H1 (cell line): ENCODE measurements around the gene SGO1. TPM values are rescaled to one million over a fixed set of nuclear protein-coding genes. Genes with fewer than 3 reads are reported as not detected.

ENCODE experiments used
- CTCF ChIA-PET: fragments of 300-600 bp; sonication (Branson Sonifier 250); formaldehyde crosslinking; loops from one replicate; lab custom pipeline; 2021; ENCODE audit not compliant: partially characterized antibody; lab: Charles Lee
- POLR2A ChIA-PET: fragments of 300-600 bp; sonication (Branson Sonifier 250); formaldehyde crosslinking; loops from one replicate; lab custom pipeline; 2021; ENCODE audit warnings: inconsistent platforms; ENCODE audit not compliant: partially characterized antibody; lab: Charles Lee
- DNase-seq, 2 experiments: peaks; one replicate each; pipeline versions ENCODE4 v3.0.0 to v3.0.0-alpha.2; 2010 to 2022; ENCODE audit warnings: low spot score in 2 of 2, low read depth in 1 of 2, mixed read lengths in 1 of 2
- FAIRE-seq: peaks from 2 replicates; lab custom pipeline; 2011; peaks lifted over from hg19 to GRCh38; lab: Jason Lieb, UNC
- H2AFZ ChIP-seq: 2 replicates; pipeline ENCODE4 v1.8.1; 2012; ENCODE audit warnings: low read length, inconsistent platforms
- H2AK5ac ChIP-seq: 2 replicates; pipeline ENCODE4 v1.6.1; 2013; ENCODE audit warnings: low read depth, low read length
- H2BK120ac ChIP-seq: replicated peaks from 2 replicates; pipeline ENCODE3; 2013; ENCODE audit warnings: low read depth, low read length, inconsistent platforms
- H2BK12ac ChIP-seq: 2 replicates; pipeline ENCODE4 v1.6.1; 2013; ENCODE audit warnings: low read depth, low read length
- H2BK15ac ChIP-seq: 2 replicates; pipeline ENCODE4 v1.6.1; 2013; ENCODE audit warnings: low read length
- H2BK20ac ChIP-seq: 2 replicates; pipeline ENCODE4 v1.6.1; 2013; ENCODE audit warnings: low read length
- H2BK5ac ChIP-seq: 2 replicates; pipeline ENCODE4 v1.6.1; 2013; ENCODE audit warnings: low read depth, low read length
- H3K14ac ChIP-seq: 2 replicates; pipeline ENCODE4 v1.6.1; 2013; ENCODE audit warnings: inconsistent platforms; ENCODE audit not compliant: insufficient read length
- H3K18ac ChIP-seq: 2 replicates; pipeline ENCODE4 v1.6.1; 2013; ENCODE audit warnings: low read length; ENCODE audit errors: extremely low read depth
- H3K23ac ChIP-seq: 2 replicates; pipeline ENCODE4 v1.6.1; 2013; ENCODE audit warnings: inconsistent platforms; ENCODE audit not compliant: insufficient read length
- H3K23me2 ChIP-seq: 2 replicates; pipeline ENCODE4 v1.6.1; 2013; ENCODE audit warnings: low read depth, low read length
- H3K27ac ChIP-seq: 2 replicates; pipeline ENCODE4 v1.6.1; 2011; ENCODE audit warnings: low read depth, low read length, inconsistent platforms
- H3K27me3 ChIP-seq, 4 experiments: replicated peaks in 1 of 4; 1 replicate in 1 of 4; 2 replicates in 3 of 4; pipeline versions ENCODE4 v1.6.1 to v1.8.1; 2011 to 2013; ENCODE audit warnings: low read length in 3 of 4, mild to moderate bottlenecking in 3 of 4, inconsistent platforms in 2 of 4, mixed read lengths in 2 of 4, moderate library complexity in 1 of 4; ENCODE audit not compliant: control insufficient read depth in 3 of 4, insufficient read depth in 3 of 4; ENCODE audit errors: extremely low read depth in 1 of 4
- H3K36me3 ChIP-seq, 4 experiments: 2 replicates each; pipeline versions ENCODE4 v1.6.1 to v1.8.1; 2011 to 2013; ENCODE audit warnings: mild to moderate bottlenecking in 4 of 4, low read length in 3 of 4, moderate library complexity in 2 of 4, control low read depth in 1 of 4, inconsistent platforms in 1 of 4; ENCODE audit not compliant: insufficient read depth in 4 of 4, control insufficient read depth in 2 of 4
- H3K4ac ChIP-seq: replicated peaks from 2 replicates; pipeline ENCODE3; 2013; ENCODE audit warnings: low read length, low read depth, mixed read lengths, inconsistent platforms; ENCODE audit not compliant: insufficient read length
- H3K4me1 ChIP-seq, 4 experiments: replicated peaks in 1 of 4; 1 replicate in 1 of 4; 2 replicates in 3 of 4; pipeline versions ENCODE4 v1.6.1 to v1.8.1; 2011 to 2013; ENCODE audit warnings: low read length in 3 of 4, inconsistent platforms in 2 of 4, mixed read lengths in 1 of 4; ENCODE audit not compliant: insufficient read depth in 4 of 4, control insufficient read depth in 3 of 4
- H3K4me2 ChIP-seq, 2 experiments: 2 replicates each; pipeline versions ENCODE4 v1.6.1 to v1.8.1; 2011 to 2013; ENCODE audit warnings: low read depth in 2 of 2, low read length in 2 of 2, control low read depth in 1 of 2, inconsistent platforms in 1 of 2, mild to moderate bottlenecking in 1 of 2; ENCODE audit not compliant: insufficient read depth in 1 of 2
- H3K4me3 ChIP-seq, 4 experiments: fragments of 200-600, 300-600 bp in 1 of 4; sonication (generic), shearing (Covaris generic), sonication (Bioruptor Twin) in 1 of 4; 2 replicates each; pipeline versions ENCODE4 v1.5.1 to v1.8.1; 2011 to 2016; ENCODE audit warnings: low read length in 4 of 4, low read depth in 3 of 4, control low read depth in 2 of 4, inconsistent platforms in 2 of 4, mild to moderate bottlenecking in 2 of 4, mixed read lengths in 1 of 4, moderate library complexity in 1 of 4; ENCODE audit not compliant: insufficient read depth in 2 of 4; ENCODE audit errors: extremely low read depth in 1 of 4
- H3K56ac ChIP-seq: replicated peaks from 2 replicates; pipeline ENCODE3; 2013; ENCODE audit warnings: low read depth, mild to moderate bottlenecking, mixed read lengths, low read length, inconsistent platforms; ENCODE audit not compliant: insufficient read length
- H3K79me1 ChIP-seq: 2 replicates; pipeline ENCODE4 v1.6.1; 2013; ENCODE audit warnings: low read depth, low read length, control low read depth
- H3K79me2 ChIP-seq, 2 experiments: 2 replicates each; pipeline versions ENCODE4 v1.6.1 to v1.8.1; 2012 to 2013; ENCODE audit warnings: low read length in 2 of 2, mild to moderate bottlenecking in 2 of 2, inconsistent platforms in 1 of 2; ENCODE audit not compliant: insufficient read depth in 2 of 2, control insufficient read depth in 1 of 2
- H3K9ac ChIP-seq, 4 experiments: replicated peaks in 1 of 4; 1 replicate in 1 of 4; 2 replicates in 3 of 4; pipeline versions ENCODE4 v1.6.1 to v1.8.1; 2011 to 2013; ENCODE audit warnings: low read depth in 3 of 4, low read length in 3 of 4, control low read depth in 2 of 4, mild to moderate bottlenecking in 2 of 4, moderate library complexity in 2 of 4, inconsistent platforms in 1 of 4; ENCODE audit errors: extremely low read depth in 1 of 4
- H3K9me3 ChIP-seq, 2 experiments: 2 replicates each; pipeline versions ENCODE4 v1.6.1 to v1.8.1; 2012 to 2013; ENCODE audit warnings: mild to moderate bottlenecking in 2 of 2, moderate library complexity in 2 of 2, control low read depth in 1 of 2, inconsistent platforms in 1 of 2, low read depth in 1 of 2, low read length in 1 of 2, mixed read lengths in 1 of 2; ENCODE audit not compliant: insufficient read depth in 2 of 2
- H4K20me1 ChIP-seq, 2 experiments: replicated peaks in 1 of 2; 2 replicates each; pipeline versions ENCODE3 to v1.8.1; 2011 to 2013; ENCODE audit warnings: inconsistent platforms in 2 of 2, low read length in 2 of 2, mild to moderate bottlenecking in 1 of 2; ENCODE audit not compliant: insufficient read depth in 2 of 2, control insufficient read depth in 1 of 2
- H4K5ac ChIP-seq: 2 replicates; pipeline ENCODE4 v1.6.1; 2013; ENCODE audit warnings: low read length, low read depth, mixed read lengths, inconsistent platforms; ENCODE audit not compliant: insufficient read length
- H4K8ac ChIP-seq: 2 replicates; pipeline ENCODE4 v1.8.0; 2013; ENCODE audit warnings: mild to moderate bottlenecking, moderate library complexity, low read length, inconsistent platforms; ENCODE audit not compliant: insufficient read depth; ENCODE audit errors: extremely low read depth
- H4K91ac ChIP-seq: replicated peaks from 2 replicates; pipeline ENCODE3; 2013; ENCODE audit warnings: low read length, mixed read lengths, inconsistent platforms; ENCODE audit not compliant: insufficient read length
- CHD2 ChIP-seq: IDR thresholded peaks from 2 replicates; pipeline ENCODE4 v1.6.1; 2012; ENCODE audit warnings: low read length, improper control_type of control experiment
- CTBP2 ChIP-seq: IDR thresholded peaks from 2 replicates; pipeline ENCODE4 v1.7.0; 2011; ENCODE audit warnings: borderline replicate concordance, mild to moderate bottlenecking, moderate library complexity, mixed read lengths, low read length; ENCODE audit not compliant: insufficient read depth, insufficient read length
- EGR1 ChIP-seq: IDR thresholded peaks from 2 replicates; pipeline ENCODE4 v1.6.1; 2011; ENCODE audit warnings: low read depth, low read length, borderline replicate concordance
- RAD21 ChIP-seq, 2 experiments: IDR thresholded peaks in 1 of 2; conservative IDR thresholded peaks in 1 of 2; 2 replicates each; pipeline ENCODE4 v1.6.1; 2011; ENCODE audit warnings: low read depth in 2 of 2, low read length in 2 of 2, improper control_type of control experiment in 1 of 2, inconsistent platforms in 1 of 2, mild to moderate bottlenecking in 1 of 2, moderate library complexity in 1 of 2
- SUZ12 ChIP-seq: fragments of 200-600 bp; sonication (generic); IDR thresholded peaks from 2 replicates; pipeline ENCODE4 v1.6.1; 2012; ENCODE audit warnings: mild to moderate bottlenecking, inconsistent platforms, low read length, moderate library complexity, mixed read lengths
- TEAD4 ChIP-seq: IDR thresholded peaks from 2 replicates; pipeline ENCODE4 v1.6.1; 2012; ENCODE audit warnings: low read depth, low read length, inconsistent platforms, mixed read lengths
- WGBS, 2 experiments: shearing (Covaris generic) in 1 of 2; methylation state at CpG; one replicate each; pipeline versions ENCODE4 v1.1.6 to v1.1.7; 2013 to 2015; ENCODE audit warnings: low lambda C conversion rate in 2 of 2, mixed read lengths in 2 of 2, inconsistent platforms in 1 of 2, low coverage in 1 of 2, missing lambda C conversion rate in 1 of 2; ENCODE audit not compliant: insufficient replicate concordance in 2 of 2, insufficient coverage in 1 of 2, insufficient read length in 1 of 2; ENCODE audit errors: extremely low coverage in 1 of 2, missing lambda C conversion rate in 1 of 2; 5-methylcytosine and 5-hydroxymethylcytosine counted together
- polyA plus RNA-seq, 7 experiments: library from polyadenylated mRNA; depleted of rRNA in 3 of 7; stranded (reverse) in 5 of 7; unstranded in 2 of 7; fragments of >200 nt in 5 of 7; fragments of 200-250 nt in 2 of 7; gene quantifications; 1 replicate in 5 of 7; 2 replicates in 1 of 7; 4 replicates in 1 of 7; pipeline versions ENCODE4 v1.2.1 to v1.2.3, GENCODE V29; 2011 to 2013; ENCODE audit warnings: missing spikeins in 2 of 7, mixed read lengths in 2 of 7
- total RNA-seq: library from RNA; stranded (reverse); fragmentation: NEBNext Ultra II Directional; extraction: Animal tissue kit (Norgen Biotek cat#: 25700); gene quantifications from 2 replicates; pipeline ENCODE4 v1.2.1, GENCODE V29; 2021
- TF ChIP-seq, protein P1 (sequence below), 3 experiments: IDR thresholded peaks; 1 replicate in 2 of 3; 2 replicates in 1 of 3; pipeline versions ENCODE4 v1.5.1 to v1.6.1; 2011; ENCODE audit warnings: low read length in 3 of 3, mild to moderate bottlenecking in 3 of 3, inconsistent platforms in 2 of 3, low read depth in 1 of 3, moderate library complexity in 1 of 3; ENCODE audit not compliant: insufficient read depth in 1 of 3; ENCODE audit errors: control extremely low read depth in 1 of 3

The SGO1 gene
- total and polyA plus RNA-seq, 2 of the 8 experiments (the other 6 are each of a cell fraction or from before 2014, with no cell fraction given), result 6.9 to 36.4 TPM

DNA sequence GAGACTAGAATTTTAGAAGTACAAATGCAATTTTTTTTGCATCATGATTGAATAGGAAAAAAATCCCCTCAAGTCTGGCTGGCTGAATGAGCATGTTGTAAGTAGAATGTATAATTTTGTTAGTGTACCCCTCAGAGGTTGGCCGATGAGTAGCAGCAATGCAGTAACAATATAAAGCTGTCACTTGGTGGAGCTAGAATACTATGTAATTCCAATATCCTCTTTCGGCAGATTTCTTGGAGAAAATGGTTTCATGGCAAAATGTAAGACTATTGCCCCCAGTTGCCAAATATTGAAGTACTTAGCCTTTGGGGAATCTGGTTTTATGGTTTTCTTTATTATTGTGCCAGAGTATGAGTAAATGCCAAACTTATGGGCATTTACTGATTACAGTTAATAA, 39.8 kb upstream of the SGO1 start:
- H2AK5ac ChIP-seq, result no peak overlapping the region
- CTCF ChIA-PET, result interaction anchor here (0.6 to 2.6 kb wide), 10 partner anchors 9 to 991 kb away, joined by 3 to 12 read pairs (median 4); no protein-coding TSS in a partner anchor
- DNase-seq, result no peak

More for the DNA sequence above, 39.8 kb upstream of the SGO1 start:
- H3K36me3 ChIP-seq, result no peaks in the 10 kb centered on the region
- no peak overlapping the region for H3K4ac ChIP-seq
- H2BK15ac ChIP-seq, result no peak overlapping the region
- H3K23ac ChIP-seq, result no peak overlapping the region
- H2AFZ ChIP-seq, result no peak overlapping the region
- no peak overlapping the region for H4K5ac ChIP-seq
- no peak for FAIRE-seq
- no peaks in the 10 kb centered on the region for H4K20me1 ChIP-seq
- no peak overlapping the region for H3K18ac ChIP-seq
- no peak overlapping the region for H3K4me2 ChIP-seq
- H2BK120ac ChIP-seq, result no peak overlapping the region
- H3K4me1 ChIP-seq, result peaks cover 0 to 3% (median 0%) of the 10 kb centered on the region in 4 experiments; a peak in 2 of 7 replicates
- no peak overlapping the region for H2BK5ac ChIP-seq
- H3K14ac ChIP-seq, result no peak overlapping the region
- TF ChIP-seq TEAD4 (no peak), CTBP2 (no peak), RAD21 (IDR thresholded peaks at IDR 0.05 in 1 of 2, conservative IDR thresholded peaks at IDR 0.05 in 1 of 2; ENCODE audit: low read depth in 2 of 2, low read length in 2 of 2) (peak; percentile 87), SUZ12 (no peak), EGR1 (no peak), CHD2 (no peak)
- TF ChIP-seq, protein P1, sequence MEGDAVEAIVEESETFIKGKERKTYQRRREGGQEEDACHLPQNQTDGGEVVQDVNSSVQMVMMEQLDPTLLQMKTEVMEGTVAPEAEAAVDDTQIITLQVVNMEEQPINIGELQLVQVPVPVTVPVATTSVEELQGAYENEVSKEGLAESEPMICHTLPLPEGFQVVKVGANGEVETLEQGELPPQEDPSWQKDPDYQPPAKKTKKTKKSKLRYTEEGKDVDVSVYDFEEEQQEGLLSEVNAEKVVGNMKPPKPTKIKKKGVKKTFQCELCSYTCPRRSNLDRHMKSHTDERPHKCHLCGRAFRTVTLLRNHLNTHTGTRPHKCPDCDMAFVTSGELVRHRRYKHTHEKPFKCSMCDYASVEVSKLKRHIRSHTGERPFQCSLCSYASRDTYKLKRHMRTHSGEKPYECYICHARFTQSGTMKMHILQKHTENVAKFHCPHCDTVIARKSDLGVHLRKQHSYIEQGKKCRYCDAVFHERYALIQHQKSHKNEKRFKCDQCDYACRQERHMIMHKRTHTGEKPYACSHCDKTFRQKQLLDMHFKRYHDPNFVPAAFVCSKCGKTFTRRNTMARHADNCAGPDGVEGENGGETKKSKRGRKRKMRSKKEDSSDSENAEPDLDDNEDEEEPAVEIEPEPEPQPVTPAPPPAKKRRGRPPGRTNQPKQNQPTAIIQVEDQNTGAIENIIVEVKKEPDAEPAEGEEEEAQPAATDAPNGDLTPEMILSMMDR (IDR thresholded peaks at IDR 0.05; ENCODE audit: control extremely low read depth in 1 of 3, insufficient read depth in 1 of 3, low read depth in 1 of 3, low read length in 3 of 3), result peak in 2 of 3 experiments; percentile 53 to 73; a peak in 3 of 4 replicates
- no peak overlapping the region for H3K27ac ChIP-seq
- no peaks in the 10 kb centered on the region for H3K27me3 ChIP-seq
- H3K9me3 ChIP-seq, result no peaks in the 10 kb centered on the region
- H3K56ac ChIP-seq, result no peak overlapping the region
- H2BK12ac ChIP-seq, result no peak overlapping the region
- H3K4me3 ChIP-seq, result no peak overlapping the region
- 87% methylated on average over 2 of the region's 2 CpGs; no CpG with 5 or more reads in 1 of the 2 experiments for WGBS, 2 experiments
- H3K9ac ChIP-seq, result no peak overlapping the region
- H4K91ac ChIP-seq, result no peak overlapping the region
- no peaks in the 10 kb centered on the region for H3K79me1 ChIP-seq
- POLR2A ChIA-PET, result no interaction called here
- no peaks in the 10 kb centered on the region for H3K23me2 ChIP-seq
- no peaks in the 10 kb centered on the region for H3K79me2 ChIP-seq
- H4K8ac ChIP-seq, result no peak overlapping the region
- no peak overlapping the region for H2BK20ac ChIP-seq
